GM19025 (cell line): ENCODE results near the gene KLRD1.
"Not testable (repeated sequence)": the region's sequence is repeated elsewhere in the genome, so short reads cannot be mapped to it uniquely, and the experiment has no call there.

Experiments used
- ATAC-seq: cut with Tn5 transposase; IDR thresholded peaks from one replicate; pipeline ENCODE4 v1.9.1; 2021; ENCODE audit warnings: mild to moderate bottlenecking, low read depth, moderate library complexity; ENCODE audit not compliant: unreplicated experiment

Gene KLRD1, protein sequence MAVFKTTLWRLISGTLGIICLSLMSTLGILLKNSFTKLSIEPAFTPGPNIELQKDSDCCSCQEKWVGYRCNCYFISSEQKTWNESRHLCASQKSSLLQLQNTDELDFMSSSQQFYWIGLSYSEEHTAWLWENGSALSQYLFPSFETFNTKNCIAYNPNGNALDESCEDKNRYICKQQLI

GRCh38 chr12:10307630-10308029, at the start of gene KLRD1:
TSS of gene KLRD1 (plus strand) at chr12:10307870. CDS start at chr12:10308078, 208 bp downstream.
- no peak for ATAC-seq

GRCh38 chr12:10260927-10261326, 46.7 kb upstream of the KLRD1 start:
- no peak for ATAC-seq

DNA sequence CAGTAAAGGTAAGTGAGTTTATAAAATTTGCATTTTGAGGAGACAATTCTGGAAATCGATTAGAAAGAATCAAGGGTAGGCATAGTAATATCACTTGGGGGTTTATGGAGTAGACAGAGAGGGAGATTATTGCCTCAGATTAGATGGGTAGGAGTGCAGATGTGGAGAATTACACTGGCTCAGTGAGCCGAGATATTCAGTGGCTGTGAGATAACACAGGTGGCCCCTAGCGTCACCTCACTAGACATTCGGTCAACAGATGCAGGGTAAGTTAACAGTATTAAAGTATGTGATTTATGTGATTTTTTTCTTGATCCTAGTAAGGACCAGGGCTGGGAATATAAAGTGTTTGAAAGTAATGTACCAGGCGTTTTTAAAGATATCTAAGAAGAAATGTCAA, 39.6 kb upstream of the KLRD1 start:
- no peak for ATAC-seq

- ATAC-seq: no peak
Measured at GRCh38 chr12:10272467-10272866, 35.2 kb upstream of the KLRD1 start.

GRCh38 chr12:10276774-10277173, 30.9 kb upstream of the KLRD1 start:
- no peak for ATAC-seq

GRCh38 chr12:10278104-10278503, 29.6 kb upstream of the KLRD1 start:
- no peak for ATAC-seq

DNA sequence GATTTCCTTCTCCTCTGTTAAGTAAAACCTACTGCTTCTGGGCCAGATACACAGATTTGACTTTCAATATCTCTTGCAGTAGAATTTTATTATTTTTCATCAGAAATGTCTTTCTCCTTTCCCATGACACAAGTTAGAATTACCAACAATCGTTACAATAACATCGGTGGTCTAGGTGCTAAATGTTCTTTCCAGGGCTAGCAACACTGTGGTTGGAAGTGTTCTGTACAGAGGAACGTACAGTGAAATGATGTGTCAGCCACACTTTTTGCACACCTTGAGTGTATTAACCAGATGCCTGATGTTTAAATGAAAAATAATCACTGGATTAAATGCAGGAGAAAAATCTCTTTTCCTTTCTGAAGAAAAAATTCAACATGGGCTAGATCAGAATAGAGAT, 27.7 kb upstream of the KLRD1 start:
- ATAC-seq: no peak

DNA sequence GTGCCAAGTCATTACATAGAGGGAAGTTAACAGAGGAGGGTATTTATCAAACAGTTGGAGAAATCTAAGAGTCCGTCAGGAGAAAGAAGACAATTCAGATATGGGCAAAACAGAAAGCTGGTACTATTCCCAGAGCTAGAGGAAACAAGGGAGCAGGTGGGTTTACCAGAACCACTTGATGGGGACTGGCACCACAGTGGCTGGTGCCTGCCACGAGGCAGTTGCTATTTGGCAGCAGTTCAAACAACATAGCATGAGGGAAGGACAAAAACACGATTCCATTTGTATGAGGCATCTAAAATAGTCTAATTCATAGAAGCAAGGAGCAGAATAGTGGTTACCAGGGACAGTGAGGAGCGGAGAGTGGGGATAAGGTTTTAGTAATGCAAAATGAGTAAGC, 24.6 kb upstream of the KLRD1 start:
- no peak for ATAC-seq

DNA sequence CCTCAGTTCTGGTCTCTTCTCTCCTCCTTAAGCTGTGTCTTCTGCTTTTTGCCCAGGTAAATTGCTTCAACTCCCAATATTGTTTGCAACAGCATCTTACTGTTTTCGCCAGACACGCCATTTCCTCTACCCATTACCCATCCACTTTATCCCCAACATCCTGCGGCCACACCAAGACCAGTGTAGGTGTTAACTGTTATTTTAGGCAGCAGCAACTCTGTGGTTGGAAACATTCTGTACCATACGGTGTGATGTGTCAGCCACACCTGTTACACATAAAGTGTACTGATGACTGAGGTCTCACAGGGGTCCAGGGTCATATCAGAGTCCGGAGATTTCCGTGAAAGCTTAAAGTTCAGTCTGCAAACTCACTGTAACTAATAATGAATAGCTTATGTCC, 21.8 kb upstream of the KLRD1 start:
- no peak for ATAC-seq

DNA sequence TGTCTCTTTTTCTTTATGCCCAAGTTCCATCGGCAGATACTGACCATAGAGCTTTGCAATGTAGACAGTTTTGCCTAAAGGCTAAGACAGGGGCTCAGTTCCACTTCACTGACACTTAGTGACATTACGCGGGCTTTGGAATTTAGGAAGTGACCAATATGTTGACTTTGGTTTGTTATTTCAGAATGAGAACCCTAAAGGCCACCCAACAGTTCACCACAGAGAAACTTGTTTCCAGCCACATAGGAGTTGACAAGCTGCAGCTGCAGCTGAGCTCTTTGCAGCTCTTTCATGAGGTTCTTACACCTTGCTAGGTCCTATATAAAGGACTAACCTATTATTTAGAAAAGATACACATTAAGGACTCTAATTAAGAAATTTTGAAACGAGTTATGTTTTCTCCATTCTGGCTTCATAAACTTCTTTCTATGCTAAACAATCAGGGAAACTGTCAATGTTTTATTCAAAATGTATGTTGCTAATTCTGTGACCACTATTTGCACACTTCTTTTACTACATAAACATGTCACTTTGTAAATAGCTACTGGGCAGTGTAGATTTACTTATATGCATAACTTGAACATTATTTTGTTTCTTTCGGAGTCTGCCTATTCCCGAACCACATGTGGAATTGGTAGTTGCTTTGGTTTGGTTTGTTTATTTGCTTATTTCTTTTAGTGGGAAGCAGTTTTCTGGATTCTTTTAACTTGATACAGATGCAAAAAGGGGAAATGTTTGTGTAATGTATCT, 18.5 kb upstream of the KLRD1 start:
- ATAC-seq: no peak

DNA sequence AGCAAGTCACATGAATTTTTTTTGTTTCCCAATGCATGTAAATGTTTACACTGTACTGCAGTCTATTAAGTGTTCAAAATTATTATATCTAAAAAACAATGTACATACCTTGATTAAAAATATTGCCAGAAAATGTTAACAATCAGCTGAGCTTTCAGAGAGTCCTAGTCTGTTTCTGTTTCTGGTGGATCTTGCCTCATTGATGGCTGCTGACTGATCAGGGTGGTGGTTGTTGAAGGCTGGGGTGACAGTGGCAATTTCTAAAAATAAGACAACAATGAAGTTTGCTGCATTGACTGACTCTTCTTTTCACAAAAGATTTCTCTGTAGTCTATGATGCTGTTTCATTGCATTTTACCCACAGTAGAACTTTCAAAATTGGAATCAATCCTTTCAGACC, 16.6 kb upstream of the KLRD1 start:
- ATAC-seq: no peak

DNA sequence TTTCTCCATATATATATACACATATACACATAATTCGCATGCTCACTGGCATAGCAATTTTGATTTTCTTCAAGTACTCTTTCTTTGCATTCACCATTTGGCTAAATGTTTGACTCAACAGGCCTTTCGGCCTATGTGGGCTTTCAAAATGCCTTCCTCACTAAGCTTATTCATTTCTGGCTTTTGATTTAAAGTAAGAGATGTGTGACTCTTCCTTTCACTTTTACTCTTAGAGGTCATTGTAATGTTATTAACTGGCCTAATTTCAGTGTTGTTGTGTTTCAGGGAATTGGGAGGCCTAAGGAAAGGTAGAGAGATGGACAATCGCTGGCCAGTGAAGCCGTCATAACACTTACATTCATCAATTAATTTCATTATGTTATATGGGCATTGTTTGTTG, 14.5 kb upstream of the KLRD1 start:
- no peak for ATAC-seq

DNA sequence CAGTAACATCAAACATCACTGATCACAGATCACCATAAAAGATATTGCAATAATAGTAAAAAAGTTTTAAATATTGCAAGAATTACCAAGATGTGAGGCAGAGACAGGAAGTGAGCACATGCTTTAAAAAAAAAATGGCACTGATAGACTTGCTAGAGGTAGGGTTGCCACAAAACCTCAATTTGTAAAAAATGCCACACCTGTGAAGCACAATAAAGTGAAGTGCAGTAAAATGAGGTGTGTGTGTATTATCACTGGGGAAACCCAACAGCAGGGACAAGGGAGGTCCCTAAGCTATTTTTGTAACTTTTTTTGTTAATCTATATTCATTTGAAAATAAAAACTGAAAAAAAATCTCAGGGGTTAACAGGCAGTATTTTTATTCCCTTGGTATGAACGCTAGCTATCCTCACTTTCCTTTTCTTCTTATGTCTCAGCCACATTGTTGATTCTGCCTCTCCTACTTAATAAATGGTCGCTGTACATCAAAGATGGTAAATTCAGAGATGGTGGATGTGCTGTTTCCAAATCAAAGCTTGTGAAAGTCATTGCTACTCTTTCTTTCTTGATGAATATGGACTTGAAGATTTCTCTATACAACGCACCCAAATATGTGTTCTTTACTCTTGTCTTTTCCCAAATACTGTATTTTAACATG, 14.0 kb upstream of the KLRD1 start:
- no peak for ATAC-seq

DNA sequence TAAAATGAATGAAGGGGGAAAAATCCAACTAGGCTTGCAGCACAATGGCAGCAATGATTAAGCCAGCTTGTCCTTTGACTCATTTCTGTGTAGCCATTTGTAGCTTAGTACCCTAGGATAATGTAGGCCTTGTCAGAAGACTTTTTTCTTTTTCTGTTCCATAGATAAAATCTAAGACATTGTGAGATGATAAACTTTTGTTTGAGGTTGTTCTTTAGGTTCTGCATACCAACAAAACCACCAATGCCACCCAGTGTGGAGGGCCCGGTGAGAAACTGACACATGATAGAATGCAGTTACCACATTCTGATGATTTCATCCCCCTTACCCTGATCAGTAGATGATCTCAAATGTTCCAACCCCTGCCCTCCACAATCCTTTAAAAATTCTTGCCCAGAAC, 6.6 kb upstream of the KLRD1 start:
- no peak for ATAC-seq

GRCh38 chr12:10304161-10304574, 3.5 kb upstream of the KLRD1 start:
- ATAC-seq: no peak

GRCh38 chr12:10305411-10305810, 2.3 kb upstream of the KLRD1 start:
- no peak for ATAC-seq

GRCh38 chr12:10310926-10311720, 3.5 kb downstream of the KLRD1 start:
- no peak for ATAC-seq

GRCh38 chr12:10319388-10319787, 11.7 kb downstream of the KLRD1 start:
- no peak for ATAC-seq

DNA sequence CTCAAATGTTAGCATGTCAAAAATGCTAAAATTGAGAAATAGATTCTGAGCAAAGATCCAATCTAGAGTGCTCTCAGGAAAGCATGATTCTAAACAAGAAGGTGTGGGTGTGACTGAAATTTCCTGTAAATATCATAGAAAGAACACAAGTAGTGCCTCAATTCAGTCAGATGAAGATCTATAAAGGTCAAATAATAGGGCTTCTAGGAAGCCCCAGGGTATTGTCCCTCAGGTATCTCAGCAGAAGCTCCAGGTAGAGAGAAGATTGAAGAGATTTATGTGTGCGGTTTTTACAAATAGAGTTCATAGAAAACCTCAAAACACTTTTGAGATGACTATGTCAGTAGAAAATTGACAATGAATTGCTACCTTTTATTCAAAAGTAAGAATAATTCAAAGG, 13.0 kb downstream of the KLRD1 start:
- ATAC-seq: no peak

- not testable (repeated sequence) for ATAC-seq
Measured at GRCh38 chr12:10328691-10329090, 21.0 kb downstream of the KLRD1 start.

- ATAC-seq: no peak
Measured at GRCh38 chr12:10331642-10332239, 24.1 kb downstream of the KLRD1 start.
